COR-L47 (cell line): Measurements from ENCODE around the gene DCAF15.

Experiments used
- DNase-seq: peaks from one replicate; lab custom pipeline; 2025; lab: John Stamatoyannopoulos, UW

The DCAF15 gene

GRCh38 chr19:13995017-13995728 lies 42.9 kb downstream of the DCAF15 start:
- DNase-seq, result no peak

GRCh38 chr19:13995878-13996765 lies 43.8 kb downstream of the DCAF15 start:
- DNase-seq, result no peak

GRCh38 chr19:13996928-13997630 lies 44.8 kb downstream of the DCAF15 start:
- DNase-seq, result no peak

GRCh38 chr19:13997631-13997962 lies 45.3 kb downstream of the DCAF15 start:
- DNase-seq, result no peak

GRCh38 chr19:13998426-13998825 lies 46.1 kb downstream of the DCAF15 start:
- DNase-seq, result no peak

GRCh38 chr19:13999085-13999484 lies 46.8 kb downstream of the DCAF15 start:
- no peak for DNase-seq

- no peak for DNase-seq
Measured at GRCh38 chr19:14000691-14001375, 48.5 kb downstream of the DCAF15 start.

- no peak for DNase-seq
Measured at GRCh38 chr19:14002571-14003250, 50.4 kb downstream of the DCAF15 start.

- DNase-seq, result no peak
Measured at GRCh38 chr19:14003251-14004055, 51.1 kb downstream of the DCAF15 start.

- no peak for DNase-seq
Measured at GRCh38 chr19:14004619-14005348, 52.5 kb downstream of the DCAF15 start.

GRCh38 chr19:14005349-14006084 lies 53.2 kb downstream of the DCAF15 start:
- peak; percentile 80 for DNase-seq

GRCh38 chr19:14006085-14006765 lies 53.9 kb downstream of the DCAF15 start, which contains the start of gene RFX1:
RFX1 (minus strand) TSS chr19:14006320; CDS start chr19:13993843, 12,477 bp downstream.
- DNase-seq, result peak; percentile 99

GRCh38 chr19:14006766-14007562 lies 54.7 kb downstream of the DCAF15 start:
- DNase-seq, result peak; percentile 94
